ENCODE measurements around the gene TBC1D5. TPM values are rescaled to one million over a fixed set of nuclear protein-coding genes. Genes with fewer than 3 reads are reported as not detected.
"Not testable (repeated sequence)": the region's sequence is repeated elsewhere in the genome, so short reads cannot be mapped to it uniquely, and the experiment has no call there.

TBC1D5 gene
- total RNA-seq, 2 experiments from 2014 or later, result 54.4 to 57.2 TPM

- H3K4me1 Mint-ChIP-seq (ENCODE audit: low read depth); DNase-seq; H3K9me3 Mint-ChIP-seq; H3K4me3 Mint-ChIP-seq; intact Hi-C loops (cut with micrococcal nuclease); H3K27ac Mint-ChIP-seq; H3K36me3 Mint-ChIP-seq (ENCODE audit: low read depth); CTCF ChIA-PET; H3K27me3 Mint-ChIP-seq (ENCODE audit: low read depth): not testable (repeated sequence)
These were observed 92.7 kb downstream of the TBC1D5 start for GRCh38 chr3:17649748-17650147.

GRCh38 chr3:17648630-17649355 lies 93.6 kb downstream of the TBC1D5 start:
- H3K9me3 Mint-ChIP-seq; DNase-seq; H3K4me3 Mint-ChIP-seq; H3K36me3 Mint-ChIP-seq (ENCODE audit: low read depth); CTCF ChIA-PET; intact Hi-C loops (cut with micrococcal nuclease); H3K27ac Mint-ChIP-seq; H3K4me1 Mint-ChIP-seq (ENCODE audit: low read depth); H3K27me3 Mint-ChIP-seq (ENCODE audit: low read depth): not testable (repeated sequence)

- Mint-ChIP-seq H3K27me3 (ENCODE audit: low read depth) (no peaks in the 10 kb centered on the region), H3K4me3 (no peak overlapping the region), H3K27ac (no peak overlapping the region), H3K9me3 (peaks cover 7% of the 10 kb centered on the region), H3K4me1 (ENCODE audit: low read depth) (peaks cover 8% of the 10 kb centered on the region), H3K36me3 (ENCODE audit: low read depth) (peaks cover 6% of the 10 kb centered on the region)
- no peak for DNase-seq
- CTCF ChIA-PET, result interaction anchor here (0.7 to 1.6 kb wide), 5 partner anchors 14 to 196 kb away, joined by 3 to 12 read pairs (median 3); no protein-coding TSS in a partner anchor
- intact Hi-C loops (cut with micrococcal nuclease), result loop anchor here (1.0 kb wide), 1 partner anchor 196 kb away; no protein-coding TSS in a partner anchor
These were observed 97.2 kb downstream of the TBC1D5 start for GRCh38 chr3:17645074-17645698.

- intact Hi-C loops (cut with micrococcal nuclease), result no loop called here
- H3K27ac Mint-ChIP-seq, result no peak overlapping the region
- no peaks in the 10 kb centered on the region for H3K27me3 Mint-ChIP-seq (ENCODE audit: low read depth)
- no peaks in the 10 kb centered on the region for H3K36me3 Mint-ChIP-seq (ENCODE audit: low read depth)
- H3K4me3 Mint-ChIP-seq, result no peak overlapping the region
- no peak for DNase-seq
- no peaks in the 10 kb centered on the region for H3K9me3 Mint-ChIP-seq
- CTCF ChIA-PET, result interaction anchor here (0.5 to 1.8 kb wide), 3 partner anchors 17 to 197 kb away, joined by 3 to 10 read pairs (median 3); no protein-coding TSS in a partner anchor
- peaks cover 21% of the 10 kb centered on the region for H3K4me1 Mint-ChIP-seq (ENCODE audit: low read depth)
These were observed 98.7 kb downstream of the TBC1D5 start for GRCh38 chr3:17643691-17644090.

- no peak overlapping the region for H3K4me3 Mint-ChIP-seq
- DNase-seq, result no peak
- H3K4me1 Mint-ChIP-seq (ENCODE audit: low read depth), result peaks cover 23% of the 10 kb centered on the region
- intact Hi-C loops (cut with micrococcal nuclease), result no loop called here
- no peaks in the 10 kb centered on the region for H3K27me3 Mint-ChIP-seq (ENCODE audit: low read depth)
- no peaks in the 10 kb centered on the region for H3K36me3 Mint-ChIP-seq (ENCODE audit: low read depth)
- no peaks in the 10 kb centered on the region for H3K9me3 Mint-ChIP-seq
- CTCF ChIA-PET, result interaction anchor here (1.8 kb wide), 1 partner anchor 199 kb away, joined by 10 read pairs; no protein-coding TSS in a partner anchor
- no peak overlapping the region for H3K27ac Mint-ChIP-seq
These were observed 100.0 kb downstream of the TBC1D5 start for GRCh38 chr3:17642474-17642873.

- no peak overlapping the region for H3K27ac Mint-ChIP-seq
- CTCF ChIA-PET, result no interaction called here
- peaks cover 23% of the 10 kb centered on the region for H3K4me1 Mint-ChIP-seq (ENCODE audit: low read depth)
- no peaks in the 10 kb centered on the region for H3K27me3 Mint-ChIP-seq (ENCODE audit: low read depth)
- no peak for DNase-seq
- intact Hi-C loops (cut with micrococcal nuclease), result loop anchor here (2.0 kb wide), 4 partner anchors 38 to 1346 kb away; partner anchors contain the start of gene TBC1D5
- H3K36me3 Mint-ChIP-seq (ENCODE audit: low read depth), result peaks cover 3% of the 10 kb centered on the region
- no peaks in the 10 kb centered on the region for H3K9me3 Mint-ChIP-seq
- no peak overlapping the region for H3K4me3 Mint-ChIP-seq
These were observed 102.0 kb downstream of the TBC1D5 start for GRCh38 chr3:17640466-17640865.

- peaks cover 3% of the 10 kb centered on the region for H3K36me3 Mint-ChIP-seq (ENCODE audit: low read depth)
- DNase-seq, result no peak
- CTCF ChIA-PET, result no interaction called here
- intact Hi-C loops (cut with micrococcal nuclease), result loop anchor here (2.0 kb wide), 4 partner anchors 39 to 1347 kb away; partner anchors contain the start of gene TBC1D5
- peaks cover 25% of the 10 kb centered on the region for H3K4me1 Mint-ChIP-seq (ENCODE audit: low read depth)
- H3K9me3 Mint-ChIP-seq, result no peaks in the 10 kb centered on the region
- no peak overlapping the region for H3K4me3 Mint-ChIP-seq
- no peak overlapping the region for H3K27ac Mint-ChIP-seq
- no peaks in the 10 kb centered on the region for H3K27me3 Mint-ChIP-seq (ENCODE audit: low read depth)
These were observed 102.7 kb downstream of the TBC1D5 start for GRCh38 chr3:17639765-17640164.

GRCh38 chr3:17639257-17639656 lies 103.2 kb downstream of the TBC1D5 start:
- Mint-ChIP-seq H3K36me3 (ENCODE audit: low read depth) (peaks cover 4% of the 10 kb centered on the region), H3K27me3 (ENCODE audit: low read depth) (no peaks in the 10 kb centered on the region), H3K4me1 (ENCODE audit: low read depth) (peaks cover 25% of the 10 kb centered on the region), H3K27ac (no peak overlapping the region), H3K4me3 (no peak overlapping the region), H3K9me3 (no peaks in the 10 kb centered on the region)
- DNase-seq, result no peak
- intact Hi-C loops (cut with micrococcal nuclease), result no loop called here
- CTCF ChIA-PET, result interaction anchor here (0.5 kb wide), 1 partner anchor 1842 kb away, joined by 3 read pairs; the partner anchor contains the start of gene ANKRD28

- H3K4me1 Mint-ChIP-seq (ENCODE audit: low read depth), result peaks cover 25% of the 10 kb centered on the region
- peaks cover 5% of the 10 kb centered on the region for H3K36me3 Mint-ChIP-seq (ENCODE audit: low read depth)
- CTCF ChIA-PET, result interaction anchor here (2.0 kb wide), 1 partner anchor 203 kb away, joined by 6 read pairs; no protein-coding TSS in a partner anchor
- no peak overlapping the region for H3K4me3 Mint-ChIP-seq
- no peaks in the 10 kb centered on the region for H3K27me3 Mint-ChIP-seq (ENCODE audit: low read depth)
- H3K9me3 Mint-ChIP-seq, result no peaks in the 10 kb centered on the region
- intact Hi-C loops (cut with micrococcal nuclease), result no loop called here
- H3K27ac Mint-ChIP-seq, result no peak overlapping the region
- DNase-seq, result no peak
These were observed 104.1 kb downstream of the TBC1D5 start for GRCh38 chr3:17638356-17638755.

GRCh38 chr3:17635675-17636074 lies 106.8 kb downstream of the TBC1D5 start:
- intact Hi-C loops (cut with micrococcal nuclease); H3K27ac Mint-ChIP-seq; H3K4me3 Mint-ChIP-seq; CTCF ChIA-PET; H3K9me3 Mint-ChIP-seq; DNase-seq; H3K36me3 Mint-ChIP-seq (ENCODE audit: low read depth); H3K27me3 Mint-ChIP-seq (ENCODE audit: low read depth): not testable (repeated sequence)
- H3K4me1 Mint-ChIP-seq (ENCODE audit: low read depth), result peaks cover 31% of the 10 kb centered on the region

- no peaks in the 10 kb centered on the region for H3K9me3 Mint-ChIP-seq
- CTCF ChIA-PET, result no interaction called here
- intact Hi-C loops (cut with micrococcal nuclease), result no loop called here
These were observed 107.5 kb downstream of the TBC1D5 start for GRCh38 chr3:17634964-17635363.

GRCh38 chr3:17634201-17634600 lies 108.2 kb downstream of the TBC1D5 start:
- H3K4me1 Mint-ChIP-seq (ENCODE audit: low read depth), result peaks cover 20% of the 10 kb centered on the region
- no peak for DNase-seq
- no peak overlapping the region for H3K4me3 Mint-ChIP-seq
- CTCF ChIA-PET, result no interaction called here
- no peaks in the 10 kb centered on the region for H3K9me3 Mint-ChIP-seq
- H3K27me3 Mint-ChIP-seq (ENCODE audit: low read depth), result no peaks in the 10 kb centered on the region
- intact Hi-C loops (cut with micrococcal nuclease), result no loop called here
- H3K36me3 Mint-ChIP-seq (ENCODE audit: low read depth), result peaks cover 5% of the 10 kb centered on the region
- no peak overlapping the region for H3K27ac Mint-ChIP-seq

More at GRCh38 chr3:17634964-17635363, 107.5 kb downstream of the TBC1D5 start:
- no peak for DNase-seq
- Mint-ChIP-seq H3K27ac (no peak overlapping the region), H3K4me3 (no peak overlapping the region), H3K27me3 (ENCODE audit: low read depth) (no peaks in the 10 kb centered on the region), H3K36me3 (ENCODE audit: low read depth) (peaks cover 5% of the 10 kb centered on the region), H3K4me1 (ENCODE audit: low read depth) (peaks cover 27% of the 10 kb centered on the region)

All from activated naive CD4-positive, alpha-beta T cell treated with anti-CD3 and anti-CD28 coated beads for 36 hours (primary cell).